Measurements from ENCODE around the gene NDUFC2.

GRCh38 chr11:78039391-78039918, 40.2 kb downstream of the NDUFC2 start:
- TF ChIP-seq, protein P1, sequence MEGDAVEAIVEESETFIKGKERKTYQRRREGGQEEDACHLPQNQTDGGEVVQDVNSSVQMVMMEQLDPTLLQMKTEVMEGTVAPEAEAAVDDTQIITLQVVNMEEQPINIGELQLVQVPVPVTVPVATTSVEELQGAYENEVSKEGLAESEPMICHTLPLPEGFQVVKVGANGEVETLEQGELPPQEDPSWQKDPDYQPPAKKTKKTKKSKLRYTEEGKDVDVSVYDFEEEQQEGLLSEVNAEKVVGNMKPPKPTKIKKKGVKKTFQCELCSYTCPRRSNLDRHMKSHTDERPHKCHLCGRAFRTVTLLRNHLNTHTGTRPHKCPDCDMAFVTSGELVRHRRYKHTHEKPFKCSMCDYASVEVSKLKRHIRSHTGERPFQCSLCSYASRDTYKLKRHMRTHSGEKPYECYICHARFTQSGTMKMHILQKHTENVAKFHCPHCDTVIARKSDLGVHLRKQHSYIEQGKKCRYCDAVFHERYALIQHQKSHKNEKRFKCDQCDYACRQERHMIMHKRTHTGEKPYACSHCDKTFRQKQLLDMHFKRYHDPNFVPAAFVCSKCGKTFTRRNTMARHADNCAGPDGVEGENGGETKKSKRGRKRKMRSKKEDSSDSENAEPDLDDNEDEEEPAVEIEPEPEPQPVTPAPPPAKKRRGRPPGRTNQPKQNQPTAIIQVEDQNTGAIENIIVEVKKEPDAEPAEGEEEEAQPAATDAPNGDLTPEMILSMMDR (IDR thresholded peaks at IDR 0.05), result no peak
- TF ChIP-seq POLR2A (IDR thresholded peaks at IDR 0.05), result no peak
